ENCODE results near the gene ALDH2. TPM values are rescaled to one million over a fixed set of nuclear protein-coding genes. Genes with fewer than 3 reads are reported as not detected.

Gene ALDH2
- total and polyA plus RNA-seq, 2 donors from 2014 or later, result 178 to 318 TPM

GRCh38 chr12:111791507-111791906 is 24.8 kb downstream of the ALDH2 start:
- H3K4me1 ChIP-seq (ENCODE audit: control insufficient read depth in 2 of 3, insufficient read depth in 2 of 3, low read depth in 1 of 3, low read length in 3 of 3), result peaks cover 0 to 25% (median 3%) of the 10 kb centered on the region in 3 donors
- peaks cover 2 to 44% (median 32%) of the 10 kb centered on the region in 3 donors for H3K36me3 ChIP-seq (ENCODE audit: control insufficient read depth in 2 of 3, insufficient read depth in 3 of 3, low read length in 3 of 3)
- no peaks in the 10 kb centered on the region for H3K27me3 ChIP-seq (ENCODE audit: control insufficient read depth, insufficient read depth, low read length)
- H3K4me3 ChIP-seq (ENCODE audit: low read length in 3 of 3), result no peak overlapping the region
- DNase-seq (peak in 1 of 5 donors; percentile 77), FAIRE-seq (no peak)
- peak overlapping the region; percentile 67 to 90 for H3K27ac ChIP-seq (ENCODE audit: low read depth in 2 of 2, low read length in 2 of 2)
- intact Hi-C loops (cut with DNase I), result no loop called here
- H3K9ac ChIP-seq (ENCODE audit: low read length in 3 of 3), result peak overlapping the region in 1 of 3 donors; percentile 70
- no peaks in the 10 kb centered on the region for H3K9me3 ChIP-seq (ENCODE audit: control insufficient read depth in 2 of 3, insufficient read depth in 1 of 3, low read length in 3 of 3)
- no peak for TF ChIP-seq CTCF (IDR thresholded peaks at IDR 0.05; ENCODE audit: borderline replicate concordance, extremely low read depth, insufficient read depth)

GRCh38 chr12:111792155-111792855 is 25.6 kb downstream of the ALDH2 start:
- intact Hi-C loops (cut with DNase I), result no loop called here
- FAIRE-seq, result no peak

GRCh38 chr12:111792856-111793235 is 26.1 kb downstream of the ALDH2 start:
- no peak for TF ChIP-seq CTCF (IDR thresholded peaks at IDR 0.05; ENCODE audit: borderline replicate concordance, extremely low read depth, insufficient read depth)
- FAIRE-seq, result no peak
- Histone ChIP-seq H3K4me3 (ENCODE audit: low read length in 3 of 3) (no peak overlapping the region), H3K27me3 (ENCODE audit: control insufficient read depth, insufficient read depth, low read length) (no peaks in the 10 kb centered on the region), H3K27ac (ENCODE audit: low read depth in 2 of 2, low read length in 2 of 2) (no peak overlapping the region), H3K9ac (ENCODE audit: low read length in 3 of 3) (no peak overlapping the region), H3K4me1 (ENCODE audit: control insufficient read depth in 2 of 3, insufficient read depth in 2 of 3, low read depth in 1 of 3, low read length in 3 of 3) (peaks cover 0 to 22% (median 3%) of the 10 kb centered on the region in 3 donors), H3K36me3 (ENCODE audit: control insufficient read depth in 2 of 3, insufficient read depth in 3 of 3, low read length in 3 of 3) (peaks cover 2 to 53% (median 31%) of the 10 kb centered on the region in 3 donors), H3K9me3 (ENCODE audit: control insufficient read depth in 2 of 3, insufficient read depth in 1 of 3, low read length in 3 of 3) (no peaks in the 10 kb centered on the region)
- intact Hi-C loops (cut with DNase I), result no loop called here
- DNase-seq, result no peak

More at GRCh38 chr12:111792155-111792855, 25.6 kb downstream of the ALDH2 start:
- Histone ChIP-seq H3K36me3 (ENCODE audit: control insufficient read depth in 2 of 3, insufficient read depth in 3 of 3, low read length in 3 of 3) (peaks cover 2 to 48% (median 31%) of the 10 kb centered on the region in 3 donors), H3K9me3 (ENCODE audit: control insufficient read depth in 2 of 3, insufficient read depth in 1 of 3, low read length in 3 of 3) (no peaks in the 10 kb centered on the region), H3K4me1 (ENCODE audit: control insufficient read depth in 2 of 3, insufficient read depth in 2 of 3, low read depth in 1 of 3, low read length in 3 of 3) (peaks cover 0 to 23% (median 3%) of the 10 kb centered on the region in 3 donors), H3K27me3 (ENCODE audit: control insufficient read depth, insufficient read depth, low read length) (no peaks in the 10 kb centered on the region), H3K27ac (ENCODE audit: low read depth in 2 of 2, low read length in 2 of 2) (peak overlapping the region; percentile 60 to 90), H3K4me3 (ENCODE audit: low read length in 3 of 3) (no peak overlapping the region), H3K9ac (ENCODE audit: low read length in 3 of 3) (peak overlapping the region in 1 of 3 donors; percentile 70)
- no peak for TF ChIP-seq CTCF (IDR thresholded peaks at IDR 0.05; ENCODE audit: borderline replicate concordance, extremely low read depth, insufficient read depth)
- DNase-seq, result peak in 1 of 5 donors; percentile 79

Data from kidney (tissue), 14 donors.